Neural progenitor cell (in vitro differentiated cells): ENCODE results near the gene IL7R. TPM values are rescaled to one million over a fixed set of nuclear protein-coding genes. Genes with fewer than 3 reads are reported as not detected.
A peak's percentile ranks its signal among the peaks of the same experiment; 100 is the strongest.
"Not testable (repeated sequence)": the region's sequence is repeated elsewhere in the genome, so short reads cannot be mapped to it uniquely, and the experiment has no call there.

Source experiments
- DNase-seq: peaks from one replicate; pipeline ENCODE4 v3.0.0-alpha.2; 2016; ENCODE audit warnings: low spot score
- H2AFZ ChIP-seq: fragments of 200-600 bp; sonication (generic); replicated peaks from 2 replicates; pipeline ENCODE4 v1.6.1; 2016; ENCODE audit warnings: antibody characterized with exemption
- H3F3A ChIP-seq: fragments of 200-600 bp; sonication (generic); 2 replicates; pipeline ENCODE4 v1.6.1; 2016; ENCODE audit warnings: antibody characterized with exemption, low read depth
- H3K27ac ChIP-seq: fragments of 200-600 bp; sonication (generic); 2 replicates; pipeline ENCODE4 v1.5.1; 2016; ENCODE audit warnings: mild to moderate bottlenecking
- H3K27me3 ChIP-seq: fragments of 200-600 bp; sonication (generic); 2 replicates; pipeline ENCODE4 v1.6.1; 2016; ENCODE audit warnings: mild to moderate bottlenecking, moderate library complexity
- H3K36me3 ChIP-seq: fragments of 200-600 bp; sonication (generic); 2 replicates; pipeline ENCODE4 v1.5.1; 2016
- H3K4me1 ChIP-seq: fragments of 200-600 bp; sonication (generic); 2 replicates; pipeline ENCODE4 v1.6.1; 2016; ENCODE audit warnings: mixed run types
- H3K4me2 ChIP-seq: fragments of 200-600 bp; sonication (generic); 2 replicates; pipeline ENCODE4 v1.6.1; 2016
- H3K4me3 ChIP-seq: fragments of 200-600 bp; sonication (generic); 2 replicates; pipeline ENCODE4 v1.5.1; 2016
- H3K79me2 ChIP-seq: fragments of 200-600 bp; sonication (generic); 2 replicates; pipeline ENCODE4 v1.6.1; 2016; ENCODE audit warnings: low read depth
- H3K9ac ChIP-seq: fragments of 200-600 bp; sonication (generic); 2 replicates; pipeline ENCODE4 v1.6.1; 2016
- H3K9me3 ChIP-seq: fragments of 200-600 bp; sonication (generic); 2 replicates; pipeline ENCODE4 v1.5.1; 2016; ENCODE audit warnings: low read depth
- H4K20me1 ChIP-seq: fragments of 200-600 bp; sonication (generic); 2 replicates; pipeline ENCODE4 v1.6.1; 2016; ENCODE audit warnings: low read depth
- H3K27ac Mint-ChIP-seq: 3 replicates; pipeline ENCODE4 v1.8.0; 2021; ENCODE audit warnings: mixed read lengths
- H3K27me3 Mint-ChIP-seq: 2 replicates; pipeline ENCODE4 v1.8.0; 2022; ENCODE audit warnings: low read depth, mild to moderate bottlenecking, inconsistent platforms, moderate library complexity, mixed read lengths; ENCODE audit not compliant: insufficient read depth
- H3K36me3 Mint-ChIP-seq: 3 replicates; pipeline ENCODE4 v1.8.0; 2021; ENCODE audit warnings: mixed read lengths
- H3K4me1 Mint-ChIP-seq: 3 replicates; pipeline ENCODE4 v1.8.0; 2021; ENCODE audit warnings: mixed read lengths
- H3K4me3 Mint-ChIP-seq: 3 replicates; pipeline ENCODE4 v1.8.0; 2021; ENCODE audit warnings: mild to moderate bottlenecking, moderate library complexity, mixed read lengths
- H3K9me3 Mint-ChIP-seq: 3 replicates; pipeline ENCODE4 v1.8.0; 2020; ENCODE audit warnings: mixed read lengths
- EZH2 ChIP-seq: fragments of 200-600 bp; sonication (generic); IDR thresholded peaks from 2 replicates; pipeline ENCODE4 v1.6.1; 2017; ENCODE audit warnings: antibody characterized with exemption, mild to moderate bottlenecking, moderate library complexity
- EZH2phosphoT487 ChIP-seq: fragments of 200-600 bp; sonication (generic); IDR thresholded peaks from 2 replicates; pipeline ENCODE4 v1.6.1; 2017; ENCODE audit warnings: antibody characterized with exemption
- total RNA-seq: library from RNA; depleted of rRNA; stranded (reverse); fragments of >200 nt; gene quantifications from 2 replicates; pipeline ENCODE4 v1.2.3, GENCODE V29; 2015; ENCODE audit warnings: low replicate concordance
- TF ChIP-seq, protein P1 (sequence below): fragments of 200-600 bp; sonication (generic); IDR thresholded peaks from 2 replicates; pipeline ENCODE4 v1.5.1; 2017; ENCODE audit warnings: antibody characterized with exemption, mild to moderate bottlenecking

The IL7R gene
- total RNA-seq, 1 donor from 2014 or later, result not detected

DNA sequence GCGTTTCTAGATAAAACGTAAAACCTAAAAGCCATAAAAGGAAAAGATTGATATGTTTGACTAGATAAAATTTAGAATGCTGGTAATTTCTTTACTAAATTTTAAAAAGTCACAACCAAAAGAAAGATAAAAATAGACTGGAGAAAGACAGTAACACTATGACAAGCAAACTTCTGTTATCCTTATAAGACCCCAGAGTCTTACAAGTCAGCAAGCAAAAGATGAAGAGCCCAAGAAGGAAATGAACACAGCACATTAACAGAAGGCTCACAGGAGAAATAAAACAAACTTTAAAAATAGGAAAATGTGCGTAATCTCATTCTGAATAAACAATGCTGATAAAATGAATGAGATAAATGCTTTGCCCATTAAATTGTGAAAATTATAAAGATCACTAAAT, 29.7 kb downstream of the IL7R start:
- H2AFZ ChIP-seq, result no peak overlapping the region
- no peaks in the 10 kb centered on the region for H3K9me3 ChIP-seq
- H3K4me3 Mint-ChIP-seq, result no peak overlapping the region

DNA sequence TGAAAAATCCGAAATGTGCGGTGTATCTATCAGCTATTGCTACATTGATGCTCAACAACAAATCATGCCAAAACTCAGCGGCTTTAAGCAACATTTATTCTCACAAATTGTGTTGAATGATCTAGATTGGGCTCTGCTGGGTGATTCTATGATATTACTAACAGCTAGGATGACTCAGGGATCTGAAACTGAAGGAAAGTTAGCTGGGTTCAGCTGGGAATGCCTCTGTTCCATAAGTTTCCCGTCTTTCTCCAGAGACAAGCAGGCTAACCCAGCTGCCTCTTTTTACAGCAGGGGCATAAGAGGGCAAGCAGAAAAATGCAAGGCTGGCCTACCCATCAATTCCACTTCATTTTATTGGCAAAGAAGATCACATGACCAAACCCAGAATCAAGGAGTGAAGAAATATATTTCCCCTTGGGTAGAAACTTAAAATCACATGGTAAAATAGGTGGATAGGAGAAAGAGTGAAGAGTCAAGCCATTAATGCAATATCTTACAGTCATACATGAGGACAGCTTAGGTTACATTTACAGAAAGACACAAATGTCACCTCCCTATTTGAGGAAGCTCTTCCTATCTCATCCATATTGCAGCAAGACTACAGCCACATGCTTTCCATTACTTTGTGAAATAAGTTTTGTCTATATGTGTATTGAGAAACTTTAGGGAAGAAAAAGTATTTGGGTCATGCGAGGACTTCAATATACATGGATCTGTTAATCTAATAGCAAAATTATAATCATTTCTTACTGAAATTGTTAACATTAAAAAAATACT, 30.8 kb downstream of the IL7R start:
- H3K4me1 ChIP-seq, result no peaks in the 10 kb centered on the region
- no peak overlapping the region for H3K4me3 ChIP-seq
- H3K4me2 ChIP-seq, result no peak overlapping the region
- no peak overlapping the region for H3K9ac ChIP-seq
- DNase-seq, result no peak
- no peaks in the 10 kb centered on the region for H3K9me3 Mint-ChIP-seq
- no peaks in the 10 kb centered on the region for H3K9me3 ChIP-seq
- H2AFZ ChIP-seq, result peak overlapping the region; percentile 69
- H4K20me1 ChIP-seq, result no peaks in the 10 kb centered on the region
- no peaks in the 10 kb centered on the region for H3K27me3 ChIP-seq
- no peak overlapping the region for H3K27ac ChIP-seq
- no peaks in the 10 kb centered on the region for H3K79me2 ChIP-seq
- no peak for TF ChIP-seq EZH2
- TF ChIP-seq, protein P1, sequence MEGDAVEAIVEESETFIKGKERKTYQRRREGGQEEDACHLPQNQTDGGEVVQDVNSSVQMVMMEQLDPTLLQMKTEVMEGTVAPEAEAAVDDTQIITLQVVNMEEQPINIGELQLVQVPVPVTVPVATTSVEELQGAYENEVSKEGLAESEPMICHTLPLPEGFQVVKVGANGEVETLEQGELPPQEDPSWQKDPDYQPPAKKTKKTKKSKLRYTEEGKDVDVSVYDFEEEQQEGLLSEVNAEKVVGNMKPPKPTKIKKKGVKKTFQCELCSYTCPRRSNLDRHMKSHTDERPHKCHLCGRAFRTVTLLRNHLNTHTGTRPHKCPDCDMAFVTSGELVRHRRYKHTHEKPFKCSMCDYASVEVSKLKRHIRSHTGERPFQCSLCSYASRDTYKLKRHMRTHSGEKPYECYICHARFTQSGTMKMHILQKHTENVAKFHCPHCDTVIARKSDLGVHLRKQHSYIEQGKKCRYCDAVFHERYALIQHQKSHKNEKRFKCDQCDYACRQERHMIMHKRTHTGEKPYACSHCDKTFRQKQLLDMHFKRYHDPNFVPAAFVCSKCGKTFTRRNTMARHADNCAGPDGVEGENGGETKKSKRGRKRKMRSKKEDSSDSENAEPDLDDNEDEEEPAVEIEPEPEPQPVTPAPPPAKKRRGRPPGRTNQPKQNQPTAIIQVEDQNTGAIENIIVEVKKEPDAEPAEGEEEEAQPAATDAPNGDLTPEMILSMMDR, result no peak
- no peak for TF ChIP-seq EZH2phosphoT487
- no peaks in the 10 kb centered on the region for H3K27me3 Mint-ChIP-seq
- no peaks in the 10 kb centered on the region for H3K36me3 ChIP-seq
- H3K36me3 Mint-ChIP-seq, result no peaks in the 10 kb centered on the region
- no peaks in the 10 kb centered on the region for H3K4me1 Mint-ChIP-seq
- H3F3A ChIP-seq, result no peaks in the 10 kb centered on the region
- H3K4me3 Mint-ChIP-seq, result no peak overlapping the region
- no peak overlapping the region for H3K27ac Mint-ChIP-seq

More for the DNA sequence above, 29.7 kb downstream of the IL7R start:
- no peak overlapping the region for H3K9ac ChIP-seq
- no peaks in the 10 kb centered on the region for H3K79me2 ChIP-seq
- H3F3A ChIP-seq, result no peaks in the 10 kb centered on the region
- Mint-ChIP-seq H3K36me3 (no peaks in the 10 kb centered on the region), H3K9me3 (no peaks in the 10 kb centered on the region), H3K27me3 (no peaks in the 10 kb centered on the region), H3K27ac (no peak overlapping the region), H3K4me1 (no peaks in the 10 kb centered on the region)
- H4K20me1 ChIP-seq, result no peaks in the 10 kb centered on the region
- DNase-seq, result no peak
- no peak overlapping the region for H3K4me3 ChIP-seq
- no peak overlapping the region for H3K27ac ChIP-seq
- H3K36me3 ChIP-seq, result no peaks in the 10 kb centered on the region
- H3K4me1 ChIP-seq, result no peaks in the 10 kb centered on the region
- no peaks in the 10 kb centered on the region for H3K27me3 ChIP-seq
- no peak for TF ChIP-seq EZH2phosphoT487
- TF ChIP-seq, protein P1, result no peak
- TF ChIP-seq EZH2, result no peak
- H3K4me2 ChIP-seq, result no peak overlapping the region

DNA sequence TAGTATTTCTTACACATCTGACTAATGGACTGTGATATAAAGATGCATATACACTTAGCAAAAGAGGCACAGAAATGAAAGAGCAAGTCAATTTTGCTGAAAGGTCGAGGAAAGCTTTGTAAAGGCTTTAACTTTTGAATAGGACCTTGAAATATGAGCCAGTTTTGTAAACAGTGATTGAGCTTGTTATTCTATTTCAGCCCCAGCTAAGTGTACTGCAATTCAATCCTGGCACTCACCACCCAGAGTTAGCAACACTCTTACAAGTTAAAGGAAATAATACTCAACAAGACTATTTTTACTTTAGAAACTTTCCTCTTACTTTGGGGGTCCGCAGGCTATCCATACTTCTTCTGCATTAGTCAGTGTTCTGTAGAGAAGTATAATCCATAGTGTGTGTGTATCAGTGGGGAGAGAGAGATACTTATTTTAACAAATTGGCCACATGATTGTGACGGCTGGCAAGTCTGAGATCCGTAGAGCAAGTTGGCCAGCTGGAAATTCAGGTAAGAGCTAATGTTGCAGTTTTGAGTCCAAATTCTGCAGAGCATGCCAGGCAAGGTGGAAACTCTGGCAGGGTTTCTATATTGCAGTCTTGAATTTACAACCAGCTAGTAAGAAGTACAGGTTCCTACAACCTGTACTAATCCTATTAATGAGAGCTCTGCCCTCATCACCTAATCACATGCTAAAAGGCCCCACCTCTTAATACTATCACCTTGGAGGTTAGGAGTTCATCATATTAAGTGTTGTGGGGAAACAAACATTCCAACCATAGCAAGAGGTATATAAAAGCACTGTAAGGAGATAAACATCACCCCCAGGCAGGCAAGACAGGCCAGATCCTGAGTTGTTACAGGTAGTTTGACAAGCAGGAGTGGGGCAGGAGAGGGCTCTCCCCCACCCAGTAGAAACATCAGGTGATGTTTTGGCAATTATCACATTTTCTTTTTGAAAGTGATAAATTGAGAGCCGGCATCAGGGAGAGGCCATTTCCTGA, 33.6 kb downstream of the IL7R start:
- no peak overlapping the region for H3K4me3 Mint-ChIP-seq

DNA sequence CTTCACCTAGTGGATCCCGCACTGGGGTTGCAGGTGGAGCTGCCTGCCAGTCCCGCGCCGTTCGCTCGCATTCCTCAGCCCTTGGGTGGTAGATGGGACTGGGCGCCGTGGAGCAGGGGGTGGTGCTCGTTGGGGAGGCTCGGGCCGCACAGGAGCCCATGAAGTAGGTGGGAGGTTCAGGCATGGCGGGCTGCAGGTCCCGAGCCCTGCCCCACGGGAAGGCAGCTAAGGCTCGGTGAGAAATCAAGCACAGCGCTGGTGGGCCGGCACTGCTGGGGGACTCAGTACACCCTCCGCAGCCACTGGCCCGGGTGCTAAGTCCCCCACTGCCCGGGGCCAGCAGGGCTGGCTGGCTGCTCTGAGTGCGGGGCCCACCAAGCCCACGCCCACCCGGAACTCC, 36.1 kb downstream of the IL7R start:
- H3K4me1 Mint-ChIP-seq, H3K9me3 Mint-ChIP-seq, H3K4me3 ChIP-seq, H3K27ac ChIP-seq, H3K27me3 Mint-ChIP-seq, H3F3A ChIP-seq, H3K27me3 ChIP-seq, DNase-seq, H3K9ac ChIP-seq, H3K36me3 ChIP-seq, H3K4me2 ChIP-seq, H3K79me2 ChIP-seq, H2AFZ ChIP-seq, H3K4me3 Mint-ChIP-seq, H3K4me1 ChIP-seq, H3K27ac Mint-ChIP-seq, H3K36me3 Mint-ChIP-seq, H4K20me1 ChIP-seq, H3K9me3 ChIP-seq: not testable (repeated sequence)

More for the DNA sequence above, 33.6 kb downstream of the IL7R start:
- Mint-ChIP-seq H3K27me3 (no peaks in the 10 kb centered on the region), H3K4me1 (no peaks in the 10 kb centered on the region), H3K27ac (no peak overlapping the region), H3K9me3 (no peaks in the 10 kb centered on the region), H3K36me3 (no peaks in the 10 kb centered on the region)
- no peak overlapping the region for H3K27ac ChIP-seq
- H3K9me3 ChIP-seq, result no peaks in the 10 kb centered on the region
- H2AFZ ChIP-seq, result no peak overlapping the region
- H3F3A ChIP-seq, result no peaks in the 10 kb centered on the region
- no peaks in the 10 kb centered on the region for H3K4me1 ChIP-seq
- no peak for DNase-seq
- no peaks in the 10 kb centered on the region for H3K36me3 ChIP-seq
- no peak overlapping the region for H3K4me2 ChIP-seq
- no peaks in the 10 kb centered on the region for H4K20me1 ChIP-seq
- H3K79me2 ChIP-seq, result no peaks in the 10 kb centered on the region
- TF ChIP-seq EZH2phosphoT487 (no peak), EZH2 (no peak)
- TF ChIP-seq, protein P1, result no peak
- H3K4me3 ChIP-seq, result no peak overlapping the region
- no peaks in the 10 kb centered on the region for H3K27me3 ChIP-seq
- no peak overlapping the region for H3K9ac ChIP-seq
